Esophagus muscularis mucosa (tissue), 4 donors: ENCODE data around the gene TRIP10.

ENCODE experiments used
- EP300 ChIP-seq: sonication (generic); formaldehyde crosslinking; IDR thresholded peaks from one replicate; pipeline ENCODE4 v1.6.1; 2017; ENCODE audit warnings: antibody characterized with exemption
- POLR2A ChIP-seq: fragments of 450-650 bp; IDR thresholded peaks from one replicate; pipeline ENCODE4 v1.6.1; 2017; ENCODE audit warnings: antibody characterized with exemption, moderate library complexity, mild to moderate bottlenecking, low read depth
- POLR2AphosphoS5 ChIP-seq, 2 donors: sonication (generic); formaldehyde crosslinking; IDR thresholded peaks; one replicate each; pipeline ENCODE4 v1.6.1; 2017; ENCODE audit warnings: antibody characterized with exemption in 2 of 2
- TF ChIP-seq, protein P1 (sequence below), 3 experiments: fragments of 200-600 bp in 2 of 3; fragments of 450-650 bp in 1 of 3; sonication (generic) in 2 of 3; IDR thresholded peaks; one replicate each; pipeline ENCODE4 v1.5.1; 2017 to 2019; ENCODE audit warnings: antibody characterized with exemption in 3 of 3, mild to moderate bottlenecking in 2 of 3, moderate library complexity in 1 of 3

DNA sequence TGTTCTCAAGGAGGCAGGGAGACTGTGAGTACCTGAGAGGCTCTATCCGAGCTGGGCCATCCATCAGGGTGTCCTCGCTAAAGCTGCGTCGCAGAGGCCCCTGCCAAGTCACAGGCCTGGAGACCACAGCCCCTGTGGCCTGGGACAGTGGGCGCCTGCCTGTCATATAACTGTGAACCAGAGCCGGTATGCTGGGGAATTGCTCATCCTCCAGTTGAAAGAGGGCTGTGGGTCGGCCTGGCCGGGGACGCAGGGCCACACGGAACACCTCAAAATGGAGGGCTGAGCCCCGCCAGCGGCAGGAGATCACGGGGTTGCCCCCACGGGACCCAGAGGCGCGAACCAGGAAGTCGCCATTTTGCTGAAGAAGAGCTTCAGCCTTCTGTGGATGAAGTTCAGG is 21.1 kb downstream of the TRIP10 start:
- TF ChIP-seq, protein P1, sequence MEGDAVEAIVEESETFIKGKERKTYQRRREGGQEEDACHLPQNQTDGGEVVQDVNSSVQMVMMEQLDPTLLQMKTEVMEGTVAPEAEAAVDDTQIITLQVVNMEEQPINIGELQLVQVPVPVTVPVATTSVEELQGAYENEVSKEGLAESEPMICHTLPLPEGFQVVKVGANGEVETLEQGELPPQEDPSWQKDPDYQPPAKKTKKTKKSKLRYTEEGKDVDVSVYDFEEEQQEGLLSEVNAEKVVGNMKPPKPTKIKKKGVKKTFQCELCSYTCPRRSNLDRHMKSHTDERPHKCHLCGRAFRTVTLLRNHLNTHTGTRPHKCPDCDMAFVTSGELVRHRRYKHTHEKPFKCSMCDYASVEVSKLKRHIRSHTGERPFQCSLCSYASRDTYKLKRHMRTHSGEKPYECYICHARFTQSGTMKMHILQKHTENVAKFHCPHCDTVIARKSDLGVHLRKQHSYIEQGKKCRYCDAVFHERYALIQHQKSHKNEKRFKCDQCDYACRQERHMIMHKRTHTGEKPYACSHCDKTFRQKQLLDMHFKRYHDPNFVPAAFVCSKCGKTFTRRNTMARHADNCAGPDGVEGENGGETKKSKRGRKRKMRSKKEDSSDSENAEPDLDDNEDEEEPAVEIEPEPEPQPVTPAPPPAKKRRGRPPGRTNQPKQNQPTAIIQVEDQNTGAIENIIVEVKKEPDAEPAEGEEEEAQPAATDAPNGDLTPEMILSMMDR (IDR thresholded peaks at IDR 0.05): no peak
- no peak for TF ChIP-seq POLR2AphosphoS5 (IDR thresholded peaks at IDR 0.05)
- TF ChIP-seq POLR2A: no peak
- no peak for TF ChIP-seq EP300
